GM23338 (cell line): ENCODE results near the gene MRAS. TPM values are rescaled to one million over a fixed set of nuclear protein-coding genes. Genes with fewer than 3 reads are reported as not detected.
A peak's percentile ranks its signal among the peaks of the same experiment; 100 is the strongest.

ENCODE experiments used
- ATAC-seq: fragments of 200-7000 bp; cut with Tn5 transposase; 3 replicates; pipeline ENCODE4 v1.9.1; 2020
- DNase-seq: peaks from one replicate; pipeline ENCODE4 v3.0.0-alpha.2; 2015; ENCODE audit warnings: low spot score
- H2AFZ ChIP-seq: fragments of 200-600 bp; sonication (generic); 2 replicates; pipeline ENCODE4 v1.8.0; 2016; ENCODE audit warnings: antibody characterized with exemption, mild to moderate bottlenecking, moderate library complexity
- H3F3A ChIP-seq: fragments of 200-600 bp; sonication (generic); replicated peaks from 2 replicates; pipeline ENCODE4 v1.8.0; 2017; ENCODE audit warnings: antibody characterized with exemption, mixed run types, low read depth
- H3K27ac ChIP-seq: fragments of 200-600 bp; sonication (generic); 2 replicates; pipeline ENCODE4 v1.6.1; 2016; ENCODE audit warnings: low read depth
- H3K27me3 ChIP-seq: fragments of 200-600 bp; sonication (generic); 2 replicates; pipeline ENCODE4 v1.8.0; 2016; ENCODE audit warnings: mild to moderate bottlenecking, mixed run types, moderate library complexity; ENCODE audit not compliant: insufficient read depth
- H3K36me3 ChIP-seq: fragments of 200-600 bp; sonication (generic); 2 replicates; pipeline ENCODE4 v1.8.0; 2016; ENCODE audit warnings: mild to moderate bottlenecking; ENCODE audit not compliant: insufficient read depth
- H3K4me1 ChIP-seq: fragments of 200-600 bp; sonication (generic); 2 replicates; pipeline ENCODE4 v1.8.0; 2016; ENCODE audit warnings: mild to moderate bottlenecking, moderate library complexity; ENCODE audit not compliant: insufficient read depth
- H3K4me2 ChIP-seq: fragments of 200-600 bp; sonication (generic); 2 replicates; pipeline ENCODE4 v1.7.1; 2017; ENCODE audit warnings: mixed run types
- H3K4me3 ChIP-seq: fragments of 200-600 bp; sonication (generic); 2 replicates; pipeline ENCODE4 v1.6.1; 2016; ENCODE audit warnings: mixed run types
- H3K79me2 ChIP-seq: fragments of 200-600 bp; sonication (generic); replicated peaks from 2 replicates; pipeline ENCODE4 v1.8.0; 2017; ENCODE audit warnings: mild to moderate bottlenecking; ENCODE audit not compliant: insufficient read depth
- H3K9me2 ChIP-seq: fragments of 200-600 bp; sonication (generic); 2 replicates; pipeline ENCODE4 v1.8.0; 2017; ENCODE audit not compliant: insufficient read depth
- H4K20me1 ChIP-seq: fragments of 200-600 bp; sonication (generic); replicated peaks from 2 replicates; pipeline ENCODE4 v1.8.0; 2017; ENCODE audit warnings: mild to moderate bottlenecking; ENCODE audit not compliant: insufficient read depth
- H3K27ac Mint-ChIP-seq: 2 replicates; pipeline ENCODE4 v1.8.0; 2020; ENCODE audit warnings: inconsistent platforms, mild to moderate bottlenecking, moderate library complexity, mixed read lengths
- H3K27me3 Mint-ChIP-seq: 3 replicates; pipeline ENCODE4 v1.8.0; 2022; ENCODE audit warnings: low read depth, mild to moderate bottlenecking, moderate library complexity, mixed read lengths, inconsistent platforms; ENCODE audit not compliant: insufficient read depth, poor library complexity
- H3K36me3 Mint-ChIP-seq: 3 replicates; pipeline ENCODE4 v1.8.0; 2021; ENCODE audit warnings: low read depth, mild to moderate bottlenecking, inconsistent platforms, moderate library complexity, mixed read lengths
- H3K4me1 Mint-ChIP-seq: 3 replicates; pipeline ENCODE4 v1.8.0; 2020; ENCODE audit warnings: mild to moderate bottlenecking, inconsistent platforms, mixed read lengths
- H3K4me3 Mint-ChIP-seq: 3 replicates; pipeline ENCODE4 v1.8.0; 2021; ENCODE audit warnings: moderate library complexity, mild to moderate bottlenecking, inconsistent platforms, mixed read lengths
- H3K9me3 Mint-ChIP-seq: 3 replicates; pipeline ENCODE4 v1.8.0; 2020; ENCODE audit warnings: moderate library complexity, mild to moderate bottlenecking, inconsistent platforms, mixed read lengths
- CREB1 ChIP-seq: fragments of 250-450 bp; sonication (Bioruptor Pico); IDR thresholded peaks from 2 replicates; pipeline ENCODE4 v1.5.0; 2020; ENCODE audit warnings: low read depth, mild to moderate bottlenecking, moderate library complexity
- ETS1 ChIP-seq: IDR thresholded peaks from 2 replicates; pipeline ENCODE4 v1.6.1; 2016; ENCODE audit warnings: antibody characterized with exemption
- EZH2 ChIP-seq: fragments of 200-600 bp; sonication (generic); IDR thresholded peaks from one replicate; pipeline ENCODE4 v1.8.0; 2017; ENCODE audit warnings: antibody characterized with exemption, mild to moderate bottlenecking, low read depth; ENCODE audit not compliant: unreplicated experiment
- JUNB ChIP-seq: IDR thresholded peaks from one replicate; pipeline ENCODE4 v1.6.1; 2016; ENCODE audit warnings: antibody characterized with exemption; ENCODE audit not compliant: unreplicated experiment
- NANOG ChIP-seq: IDR thresholded peaks from 2 replicates; pipeline ENCODE4 v1.6.1; 2016; ENCODE audit warnings: antibody characterized with exemption, borderline replicate concordance
- POLR2AphosphoS5 ChIP-seq: IDR thresholded peaks from 2 replicates; pipeline ENCODE4 v1.6.1; 2016; ENCODE audit warnings: antibody characterized with exemption, low read depth
- REST ChIP-seq: IDR thresholded peaks from one replicate; pipeline ENCODE4 v1.6.1; 2018; ENCODE audit warnings: antibody characterized with exemption; ENCODE audit not compliant: unreplicated experiment
- ZNF114 ChIP-seq: fragments of 250-450 bp; sonication (Bioruptor Pico); IDR thresholded peaks from 2 replicates; pipeline ENCODE4 v1.5.0; 2020; ENCODE audit warnings: mild to moderate bottlenecking, moderate library complexity
- ZNF462 ChIP-seq: fragments of 250-450 bp; sonication (Bioruptor Pico); IDR thresholded peaks from 2 replicates; pipeline ENCODE4 v1.5.0; 2020; ENCODE audit warnings: mild to moderate bottlenecking, moderate library complexity
- polyA plus RNA-seq: library from polyadenylated mRNA; unstranded; fragments of >200 nt; fragmentation: Nextera tagmentation; extraction: Ambion mirVana; gene quantifications from 2 replicates; pipeline ENCODE4 v1.2.1, GENCODE V29; 2016
- total RNA-seq: library from RNA; depleted of rRNA; stranded (reverse); fragments of >200 nt; shearing (Covaris generic); gene quantifications from 2 replicates; pipeline ENCODE4 v1.2.3, GENCODE V29; 2014

MRAS gene
- total and polyA plus RNA-seq, 2 experiments from 2014 or later = 9.1 to 10.2 TPM

- no peak for TF ChIP-seq ZNF462 (CRISPR knock-in tag)
- TF ChIP-seq REST = no peak
- no peak for TF ChIP-seq NANOG
Measured at GRCh38 chr3:138367911-138368310, 19.5 kb downstream of the MRAS start (continued).

GRCh38 chr3:138369151-138369900 is 20.9 kb downstream of the MRAS start:
- Histone ChIP-seq H3K27me3 (no peaks in the 10 kb centered on the region), H3K4me2 (no peak overlapping the region), H3F3A (no peaks in the 10 kb centered on the region), H3K4me1 (peaks cover 4% of the 10 kb centered on the region; the same call in 1 of the 2 replicates), H3K79me2 (no peaks in the 10 kb centered on the region), H3K36me3 (no peaks in the 10 kb centered on the region), H2AFZ (no peak overlapping the region), H3K4me3 (no peak overlapping the region), H3K27ac (no peak overlapping the region), H4K20me1 (no peaks in the 10 kb centered on the region), H3K9me2 (0 out of 2 replicates have a peak, but pooled peaks cover 2% of the 10 kb centered on the region)
- Mint-ChIP-seq H3K4me1 (peaks cover 10% of the 10 kb centered on the region), H3K36me3 (peaks cover 5% of the 10 kb centered on the region; the same call in 1 of the 3 replicates), H3K27ac (0 out of 2 replicates have a peak overlapping the region, but pooled peaks have one; percentile 49), H3K9me3 (no peaks in the 10 kb centered on the region; the same call in 2 of the 3 replicates), H3K27me3 (peaks cover 9% of the 10 kb centered on the region), H3K4me3 (no peak overlapping the region)
- no peak for DNase-seq
- ATAC-seq = no peak
- TF ChIP-seq ETS1 (no peak), EZH2 (no peak), REST (no peak), JUNB (no peak), NANOG (no peak), CREB1 (CRISPR knock-in tag) (no peak), ZNF114 (no peak), POLR2AphosphoS5 (no peak)
